Omental fat pad (tissue), 4 donors: Measurements from ENCODE around the gene POLR3B. TPM values are rescaled to one million over a fixed set of nuclear protein-coding genes. Genes with fewer than 3 reads are reported as not detected.

ENCODE experiments used
- ATAC-seq: fragments of 150-250 bp; one replicate; pipeline ENCODE4 v1.9.1; 2016; ENCODE audit warnings: mild to moderate bottlenecking, moderate library complexity; ENCODE audit not compliant: low FRiP score
- DNase-seq: peaks from one replicate; pipeline ENCODE4 v3.0.0-alpha.2; 2019; ENCODE audit warnings: low spot score
- total RNA-seq, 4 donors: library from RNA; depleted of rRNA; stranded (reverse); fragments of >200 nt; gene quantifications; one replicate each; pipeline ENCODE4 v1.1.0, GENCODE V29; 2016
- TF ChIP-seq, protein P1 (sequence below), 3 donors: fragments of 450-650 bp; IDR thresholded peaks; one replicate each; pipeline ENCODE4 v1.5.1; 2016 to 2017; ENCODE audit warnings: antibody characterized with exemption in 3 of 3, mild to moderate bottlenecking in 3 of 3, moderate library complexity in 2 of 3

Gene POLR3B
- total RNA-seq, 4 donors from 2014 or later = 7.1 to 10.9 (median 8.4) TPM

DNA sequence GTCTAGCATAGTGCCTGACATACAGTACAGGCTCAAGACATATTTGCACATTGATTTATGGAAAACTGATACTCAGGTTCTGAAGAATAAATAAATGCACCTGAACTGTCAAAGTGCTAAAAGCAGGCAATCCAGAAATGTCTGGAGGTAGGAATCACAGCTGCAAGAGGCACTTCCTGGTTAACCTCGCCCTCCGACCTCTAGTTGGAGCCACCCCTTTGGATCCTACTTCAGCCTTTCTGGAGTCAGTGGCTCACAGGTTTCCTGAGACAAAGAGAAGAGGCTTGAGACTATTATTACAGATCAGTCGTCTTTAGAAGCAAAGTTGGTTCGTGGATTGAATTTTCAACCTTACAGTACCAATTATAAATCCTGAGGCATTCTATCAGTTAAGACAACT is 42.0 kb upstream of the POLR3B start:
- DNase-seq (no peak), ATAC-seq (no peak)
- TF ChIP-seq, protein P1, sequence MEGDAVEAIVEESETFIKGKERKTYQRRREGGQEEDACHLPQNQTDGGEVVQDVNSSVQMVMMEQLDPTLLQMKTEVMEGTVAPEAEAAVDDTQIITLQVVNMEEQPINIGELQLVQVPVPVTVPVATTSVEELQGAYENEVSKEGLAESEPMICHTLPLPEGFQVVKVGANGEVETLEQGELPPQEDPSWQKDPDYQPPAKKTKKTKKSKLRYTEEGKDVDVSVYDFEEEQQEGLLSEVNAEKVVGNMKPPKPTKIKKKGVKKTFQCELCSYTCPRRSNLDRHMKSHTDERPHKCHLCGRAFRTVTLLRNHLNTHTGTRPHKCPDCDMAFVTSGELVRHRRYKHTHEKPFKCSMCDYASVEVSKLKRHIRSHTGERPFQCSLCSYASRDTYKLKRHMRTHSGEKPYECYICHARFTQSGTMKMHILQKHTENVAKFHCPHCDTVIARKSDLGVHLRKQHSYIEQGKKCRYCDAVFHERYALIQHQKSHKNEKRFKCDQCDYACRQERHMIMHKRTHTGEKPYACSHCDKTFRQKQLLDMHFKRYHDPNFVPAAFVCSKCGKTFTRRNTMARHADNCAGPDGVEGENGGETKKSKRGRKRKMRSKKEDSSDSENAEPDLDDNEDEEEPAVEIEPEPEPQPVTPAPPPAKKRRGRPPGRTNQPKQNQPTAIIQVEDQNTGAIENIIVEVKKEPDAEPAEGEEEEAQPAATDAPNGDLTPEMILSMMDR (IDR thresholded peaks at IDR 0.05) = no peak

DNA sequence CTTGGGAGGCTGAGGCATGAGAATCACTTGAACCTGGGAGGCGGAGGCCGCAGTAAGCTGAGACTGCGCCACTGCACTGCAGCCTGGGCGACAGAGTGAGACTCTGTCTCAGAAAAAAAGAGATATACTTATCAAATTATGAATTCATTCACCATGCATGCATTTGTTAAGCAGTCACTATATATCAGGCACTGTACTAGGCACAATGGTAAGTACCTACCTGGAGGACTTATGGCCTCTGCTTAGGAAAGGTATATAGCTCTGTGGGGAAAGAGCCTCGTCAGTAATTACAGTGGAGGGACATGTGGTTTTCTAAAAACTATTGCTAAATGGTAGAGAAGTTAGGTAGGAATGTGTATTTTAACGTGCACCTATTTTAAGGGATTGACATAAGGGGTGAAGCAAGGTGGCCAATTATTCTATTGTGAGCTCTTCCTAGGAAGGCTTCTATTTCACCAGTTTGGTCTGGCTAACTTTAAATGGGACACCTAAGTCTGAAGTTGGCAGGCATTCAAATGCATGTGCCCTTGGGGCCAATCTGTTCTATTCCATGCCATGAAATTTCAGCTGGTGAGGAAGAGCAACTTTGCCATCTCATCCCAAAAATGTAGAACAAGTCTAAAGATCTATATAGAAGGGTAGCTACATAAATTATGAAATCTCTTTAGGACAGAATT is 40.0 kb upstream of the POLR3B start:
- ATAC-seq (no peak), DNase-seq (no peak)
- TF ChIP-seq, protein P1 (IDR thresholded peaks at IDR 0.05) = no peak

DNA sequence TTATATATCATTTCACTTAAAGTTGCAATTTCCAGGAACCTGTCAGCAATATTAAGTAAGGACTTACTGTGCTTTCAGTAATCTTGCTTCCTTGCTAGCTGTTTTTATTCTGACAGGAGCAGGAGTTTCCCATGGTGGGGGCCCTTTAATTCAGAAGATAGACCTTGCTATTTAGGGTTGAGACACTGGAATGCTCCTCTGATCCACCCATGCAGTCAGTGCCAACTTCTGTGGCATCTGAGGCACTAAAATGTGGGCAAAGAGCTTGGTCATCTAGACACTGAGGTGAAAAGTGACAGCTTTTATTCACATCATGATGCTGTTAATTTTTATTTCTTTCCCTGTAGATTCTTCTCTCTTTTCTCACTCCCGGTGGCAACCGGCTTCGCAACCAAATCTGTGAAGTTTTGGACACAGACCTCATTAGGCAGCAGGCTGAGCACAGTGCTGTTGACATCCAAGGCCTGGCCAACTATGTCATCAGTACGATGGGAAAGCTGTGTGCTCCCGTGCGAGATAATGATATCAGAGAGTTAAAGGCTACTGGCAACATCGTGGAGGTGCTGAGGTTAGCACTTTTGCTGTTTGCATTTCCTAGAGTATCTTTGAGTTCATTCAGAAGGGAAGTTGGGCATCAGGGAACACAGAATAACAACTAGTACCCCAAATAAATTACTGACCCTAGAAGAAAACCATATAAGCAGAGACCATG is 36.3 kb upstream of the POLR3B start:
- TF ChIP-seq, protein P1 (IDR thresholded peaks at IDR 0.05) = no peak
- DNase-seq (no peak), ATAC-seq (no peak)

DNA sequence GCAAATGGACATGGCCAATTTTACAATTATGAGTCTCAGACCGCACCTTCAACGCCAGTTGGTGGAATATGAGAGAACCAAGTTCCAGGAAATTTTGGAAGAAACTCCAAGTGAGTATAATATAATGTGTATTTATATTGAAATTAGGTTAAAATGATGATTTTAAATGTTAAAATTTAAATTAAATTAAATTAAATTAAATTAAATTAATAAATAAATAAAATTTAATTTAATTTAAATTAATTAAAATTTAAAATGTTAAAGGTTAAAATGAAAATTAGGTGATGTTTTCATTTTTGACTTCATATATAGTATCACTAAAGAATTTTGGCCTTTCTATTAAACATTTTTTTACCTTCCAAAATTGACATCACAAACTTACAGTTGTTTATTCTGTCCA is 34.0 kb upstream of the POLR3B start:
- TF ChIP-seq, protein P1 (IDR thresholded peaks at IDR 0.05) = no peak
- ATAC-seq = no peak
- DNase-seq = no peak

DNA sequence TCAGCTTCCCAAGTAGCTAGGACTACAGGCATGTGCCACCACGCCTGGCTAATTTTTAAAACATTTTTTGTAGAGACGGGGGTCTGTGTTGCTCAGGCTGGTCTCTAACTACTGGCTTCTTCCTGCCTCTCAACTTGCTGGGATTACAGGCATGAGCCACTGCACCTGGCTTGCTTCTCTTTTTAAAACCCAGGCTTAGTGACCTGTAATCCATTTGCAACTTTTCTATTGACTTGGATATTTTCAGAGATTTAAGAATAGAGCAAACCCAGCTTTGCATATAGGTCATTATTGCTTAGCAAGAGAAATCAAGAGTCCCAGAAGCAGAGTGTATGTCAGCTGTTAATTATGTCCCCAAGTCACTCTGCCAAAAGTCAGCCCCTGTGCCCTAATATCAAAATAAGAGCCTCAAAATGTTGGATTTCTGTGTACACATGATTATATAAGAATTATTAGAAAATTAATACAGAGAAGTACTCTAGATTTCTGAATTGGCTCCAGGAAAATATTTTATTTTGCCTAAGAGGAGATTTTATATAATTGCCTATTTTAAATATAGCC is 30.2 kb upstream of the POLR3B start:
- TF ChIP-seq, protein P1 (IDR thresholded peaks at IDR 0.05) = no peak
- ATAC-seq = no peak
- DNase-seq = no peak

DNA sequence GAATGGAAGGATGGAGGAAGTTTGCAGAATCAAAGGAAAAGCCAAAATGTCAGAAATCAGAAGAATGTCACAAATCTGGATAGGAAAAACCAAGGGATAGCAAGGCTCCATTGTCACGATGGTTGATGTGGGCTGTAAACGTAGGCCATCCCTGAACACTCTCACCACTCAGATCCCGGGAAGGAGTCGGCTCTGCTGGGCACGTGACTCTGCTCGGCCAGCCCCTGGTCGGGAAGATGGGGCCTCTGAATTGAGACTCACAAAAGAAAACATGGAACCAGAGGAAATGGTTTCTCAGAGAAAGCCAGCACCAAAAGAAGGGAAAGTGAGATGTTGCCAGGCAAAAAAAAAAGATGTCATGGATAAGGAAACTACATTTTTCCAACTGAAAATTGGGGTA is 28.8 kb upstream of the POLR3B start:
- no peak for ATAC-seq
- DNase-seq = no peak
- TF ChIP-seq, protein P1 (IDR thresholded peaks at IDR 0.05) = no peak
